Measurements from ENCODE around the gene HDDC3.
"Not testable (repeated sequence)": the region's sequence is repeated elsewhere in the genome, so short reads cannot be mapped to it uniquely, and the experiment has no call there.

HDDC3 gene

GRCh38 chr15:90930861-90931574 is 1.3 kb downstream of the HDDC3 start:
- peak; percentile 35 for DNase-seq (ENCODE audit: low spot score)

- no peak for DNase-seq (ENCODE audit: low spot score)
Observed at GRCh38 chr15:90929246-90930019, 2.9 kb downstream of the HDDC3 start.

- DNase-seq (ENCODE audit: low spot score): not testable (repeated sequence)
Observed at GRCh38 chr15:90928106-90928505, 4.2 kb downstream of the HDDC3 start.

- DNase-seq (ENCODE audit: low spot score): not testable (repeated sequence)
Observed at GRCh38 chr15:90926766-90927165, 5.6 kb downstream of the HDDC3 start.

GRCh38 chr15:90924375-90924774 is 8.0 kb downstream of the HDDC3 start:
- DNase-seq (ENCODE audit: low spot score): no peak

GRCh38 chr15:90922712-90923322 is 9.5 kb downstream of the HDDC3 start:
- DNase-seq (ENCODE audit: low spot score): not testable (repeated sequence)

GRCh38 chr15:90921887-90922286 is 10.5 kb downstream of the HDDC3 start:
- no peak for DNase-seq (ENCODE audit: low spot score)

- DNase-seq (ENCODE audit: low spot score): no peak
Observed at GRCh38 chr15:90918835-90919234, 13.5 kb downstream of the HDDC3 start.

- no peak for DNase-seq (ENCODE audit: low spot score)
Observed at GRCh38 chr15:90918034-90918788, 14.1 kb downstream of the HDDC3 start.

- DNase-seq (ENCODE audit: low spot score): no peak
Observed at GRCh38 chr15:90917569-90917968, 14.8 kb downstream of the HDDC3 start.

- no peak for DNase-seq (ENCODE audit: low spot score)
Observed at GRCh38 chr15:90916461-90916860, 15.9 kb downstream of the HDDC3 start.

- no peak for DNase-seq (ENCODE audit: low spot score)
Observed at GRCh38 chr15:90915808-90916440, 16.4 kb downstream of the HDDC3 start.

- DNase-seq (ENCODE audit: low spot score): no peak
Observed at GRCh38 chr15:90915216-90915807, 17.0 kb downstream of the HDDC3 start.

GRCh38 chr15:90914305-90915080 is 17.9 kb downstream of the HDDC3 start:
- no peak for DNase-seq (ENCODE audit: low spot score)

GRCh38 chr15:90913398-90913944 is 18.9 kb downstream of the HDDC3 start:
- DNase-seq (ENCODE audit: low spot score): no peak

GRCh38 chr15:90912770-90913075 is 19.6 kb downstream of the HDDC3 start:
- DNase-seq (ENCODE audit: low spot score): no peak

- no peak for DNase-seq (ENCODE audit: low spot score)
Observed at GRCh38 chr15:90911906-90912769, 20.2 kb downstream of the HDDC3 start.

- DNase-seq (ENCODE audit: low spot score): no peak
Observed at GRCh38 chr15:90911302-90911623, 21.1 kb downstream of the HDDC3 start.

- DNase-seq (ENCODE audit: low spot score): no peak
Observed at GRCh38 chr15:90910441-90911301, 21.7 kb downstream of the HDDC3 start.

Data from cerebellar cortex (tissue), 1 donor.